HG03280 (cell line): ENCODE results near the gene LBHD1.
A peak's percentile ranks its signal among the peaks of the same experiment; 100 is the strongest.
"Not testable (repeated sequence)": the region's sequence is repeated elsewhere in the genome, so short reads cannot be mapped to it uniquely, and the experiment has no call there.

ENCODE experiments used
- ATAC-seq: cut with Tn5 transposase; IDR thresholded peaks from one replicate; pipeline ENCODE4 v1.9.1; 2021; ENCODE audit warnings: mild to moderate bottlenecking, moderate library complexity; ENCODE audit not compliant: unreplicated experiment

Gene LBHD1

DNA sequence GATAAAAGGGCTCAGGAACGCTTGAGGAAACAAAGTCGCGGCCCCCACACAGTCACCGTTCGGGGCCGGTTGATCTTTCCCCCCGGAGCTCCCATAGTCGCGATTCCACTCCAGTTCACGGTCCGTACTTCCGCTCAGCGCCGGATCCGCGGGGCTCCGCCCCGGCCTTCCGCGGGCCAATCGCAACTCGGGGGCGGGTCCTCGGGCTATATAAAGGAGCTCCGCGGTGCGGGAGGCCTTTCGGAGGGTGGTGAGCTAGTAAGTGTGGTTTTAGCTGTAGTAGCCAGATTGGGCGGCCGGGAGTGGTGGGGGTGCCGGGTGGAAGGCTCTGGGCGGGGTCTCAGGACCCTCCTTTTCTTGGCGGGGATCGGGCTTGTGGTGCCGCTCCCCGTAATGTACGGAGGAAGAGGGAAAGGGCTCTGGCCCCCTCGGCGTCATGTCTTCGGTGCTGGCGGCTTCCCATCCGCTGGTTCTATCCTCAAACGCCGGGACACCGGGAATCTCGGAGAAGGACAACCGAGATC lies 6.9 kb downstream of the LBHD1 start, which contains the start of the genes C11orf98 and CSKMT:
Gene C11orf98, minus strand, starts transcription at position 136 of the 524 bp plus-strand sequence. Its CDS starts 41 bp downstream, at position 95.
Gene CSKMT, plus strand, starts transcription at position 238 of the 524 bp plus-strand sequence. CDS start 568 bp downstream, outside the sequence.
- ATAC-seq: peak; percentile 90

DNA sequence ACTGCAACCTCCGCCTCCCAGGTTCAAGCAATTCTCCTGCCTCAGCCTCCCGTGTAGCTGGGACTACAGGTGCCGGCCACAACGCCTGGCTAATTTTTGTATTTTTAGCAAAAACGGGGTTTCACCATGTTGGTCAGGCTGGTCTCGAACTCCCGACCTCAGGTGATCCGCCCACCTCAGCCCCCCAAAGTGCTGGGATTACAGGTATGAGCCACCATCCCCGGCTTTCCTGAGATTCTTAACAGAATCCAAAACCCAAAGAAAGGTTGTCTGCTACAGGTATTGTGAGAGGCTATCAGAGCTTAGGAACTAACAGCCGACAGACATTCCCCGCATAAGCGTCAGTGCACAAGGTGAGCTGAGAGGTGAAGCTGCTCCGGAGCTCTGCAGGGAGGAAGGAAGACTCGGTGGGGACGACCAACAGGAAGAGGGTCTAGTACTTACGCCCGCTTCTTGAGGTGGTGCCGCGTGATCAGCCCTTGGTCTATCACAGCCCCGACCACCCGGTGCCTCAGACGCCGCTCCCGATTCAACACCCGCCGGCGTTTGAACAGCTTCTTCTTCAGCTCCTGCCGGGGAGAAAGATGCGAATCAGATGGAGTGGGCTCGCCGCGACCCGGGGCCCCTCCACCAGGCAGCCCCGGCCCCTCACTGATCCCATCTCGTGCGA lies 7.5 kb downstream of the LBHD1 start:
- peak; percentile 31 for ATAC-seq

DNA sequence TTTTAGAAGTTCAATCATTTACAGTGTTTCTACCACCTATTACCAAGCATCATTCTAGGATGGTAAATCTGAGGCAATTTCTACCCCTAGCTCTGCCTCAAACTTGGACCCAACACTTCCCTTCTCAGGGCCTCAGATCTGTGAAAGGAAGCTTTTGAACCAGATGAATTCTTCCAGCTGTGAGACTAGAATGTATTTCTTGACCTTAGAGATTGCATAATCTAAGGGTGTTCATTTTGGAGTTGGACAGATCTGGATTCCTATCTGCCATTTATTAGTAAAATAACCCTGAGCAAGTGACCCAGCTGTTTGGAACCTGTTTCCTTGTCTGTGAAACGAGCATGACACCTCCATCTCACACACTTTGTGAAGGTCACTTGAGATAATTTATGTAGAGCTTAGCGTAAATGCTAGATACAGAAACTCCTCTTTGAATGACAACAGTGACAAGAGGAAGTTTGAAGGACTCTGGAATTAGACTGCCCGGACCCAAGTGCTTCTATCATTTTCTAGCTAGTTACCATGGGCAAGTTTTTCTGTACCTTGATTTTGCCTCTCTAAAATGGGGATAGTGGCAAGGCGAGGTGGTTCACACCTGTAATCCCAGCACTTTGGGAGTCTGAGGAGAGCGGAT lies 15.2 kb downstream of the LBHD1 start:
- no peak for ATAC-seq

DNA sequence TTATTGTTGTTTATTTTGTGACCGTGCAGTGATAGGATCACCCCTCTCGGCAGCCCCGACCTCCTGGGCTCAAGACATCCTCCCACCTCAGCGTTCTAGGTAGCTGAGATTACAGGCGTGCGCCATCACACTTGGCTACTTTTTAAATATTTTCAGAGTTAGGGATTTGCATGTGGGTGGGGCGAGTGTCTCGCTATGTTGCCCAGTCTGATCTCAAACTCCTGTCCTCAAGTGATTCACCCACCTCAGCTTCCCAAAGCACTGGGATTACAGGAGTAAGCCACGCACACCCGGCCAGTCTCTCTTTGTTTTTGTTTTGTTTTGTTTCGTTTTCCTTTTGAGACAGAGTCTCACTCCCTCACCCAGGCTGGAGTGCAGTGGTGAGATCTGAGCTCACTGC lies 17.8 kb downstream of the LBHD1 start:
- ATAC-seq: no peak

DNA sequence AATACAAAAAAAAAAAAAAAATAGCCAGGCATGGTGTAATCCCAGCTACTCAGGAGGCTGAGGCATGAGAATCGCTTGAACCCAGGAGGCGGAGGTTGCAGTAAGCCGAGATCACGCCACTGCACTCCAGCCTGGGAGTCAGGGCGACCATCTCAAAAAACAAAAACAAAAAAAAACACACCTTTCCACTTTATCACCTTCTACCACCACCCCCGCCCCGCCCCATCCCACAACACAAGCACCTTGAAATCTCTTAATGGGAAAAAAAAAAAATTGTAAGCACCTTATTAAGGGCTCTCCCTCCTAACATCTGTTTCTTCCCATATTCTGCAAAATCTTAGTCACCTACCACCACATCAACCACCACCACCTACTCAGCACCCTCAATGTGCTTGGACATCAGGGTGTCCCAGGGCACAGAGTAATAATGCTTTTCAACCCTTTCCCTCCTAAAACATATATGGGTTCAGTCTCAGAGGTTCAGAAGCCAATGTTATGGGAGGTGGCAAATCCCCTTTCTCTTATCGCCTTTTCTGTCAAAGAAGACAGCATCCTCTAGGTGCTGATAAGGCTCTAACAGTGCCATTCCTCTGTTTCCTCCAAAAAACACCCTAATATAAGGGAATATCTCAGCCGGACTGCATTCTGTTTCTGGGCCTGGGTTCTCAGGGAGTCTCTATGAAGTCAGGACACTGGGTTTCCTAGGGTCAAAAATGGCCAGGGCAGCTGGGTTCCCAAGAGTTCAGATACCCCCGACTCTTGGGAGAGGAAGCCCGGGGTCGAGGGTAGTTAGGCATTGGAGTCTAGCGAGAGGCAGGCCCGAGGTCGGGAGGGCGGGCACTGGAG lies 19.7 kb downstream of the LBHD1 start:
- no peak for ATAC-seq

DNA sequence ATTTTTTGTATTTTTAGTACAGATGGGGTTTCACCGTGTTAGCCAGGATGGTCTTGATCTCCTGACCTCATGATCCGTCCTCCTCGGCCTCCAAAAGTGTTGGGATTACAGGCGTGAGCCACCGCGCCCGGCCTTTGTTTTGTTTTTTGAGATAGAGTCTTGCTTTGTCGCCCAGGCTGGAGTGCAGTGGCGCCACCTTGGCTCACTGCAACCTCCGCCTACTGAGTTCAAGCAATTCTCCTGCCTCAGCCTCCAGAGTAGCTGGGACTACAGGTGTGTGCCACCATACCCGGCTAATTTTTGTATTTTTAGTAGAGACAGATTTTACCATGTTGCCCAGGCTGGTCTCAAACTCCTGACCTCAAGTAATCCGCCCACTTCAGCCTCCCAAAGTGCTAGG lies 21.8 kb downstream of the LBHD1 start:
- ATAC-seq: not testable (repeated sequence)

DNA sequence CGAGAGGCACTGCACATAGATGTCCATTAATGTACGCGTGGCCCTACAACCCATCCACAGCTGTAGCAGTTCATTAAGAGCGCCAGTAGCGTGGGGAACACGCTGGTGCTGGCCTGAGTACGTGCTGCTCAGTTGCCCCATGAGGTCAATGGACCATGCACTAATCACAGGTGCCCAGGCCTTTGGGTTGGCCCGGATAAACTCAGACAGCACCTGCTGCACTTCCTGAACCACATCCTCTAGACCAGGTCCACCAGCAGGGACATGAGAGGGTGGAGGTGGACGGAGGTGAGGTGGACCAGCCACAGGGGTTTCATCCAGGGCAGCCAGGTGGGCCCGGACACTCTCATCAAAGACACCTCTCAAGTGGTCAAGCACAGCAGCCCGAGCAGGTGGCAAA lies 22.6 kb downstream of the LBHD1 start:
- ATAC-seq: no peak

DNA sequence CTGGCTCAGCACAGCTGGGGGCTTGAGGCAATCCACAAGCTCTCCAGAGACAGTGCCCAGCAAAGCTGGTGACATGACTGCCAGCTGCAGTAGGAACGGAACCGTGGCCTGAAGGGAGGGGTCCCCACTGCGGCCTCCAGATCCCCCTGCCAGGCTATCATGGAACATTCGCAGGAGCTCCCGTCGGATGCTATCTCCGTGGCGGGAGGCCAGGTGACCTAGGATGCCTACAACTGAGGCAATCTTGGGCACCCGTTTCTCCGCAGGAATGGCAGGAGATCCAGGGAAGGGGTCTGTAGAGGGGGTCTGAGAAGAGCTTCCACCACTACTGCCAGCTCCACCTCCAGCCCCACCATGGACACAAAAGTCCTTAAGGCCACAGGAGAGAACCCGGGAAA lies 23.1 kb downstream of the LBHD1 start:
- ATAC-seq: no peak

DNA sequence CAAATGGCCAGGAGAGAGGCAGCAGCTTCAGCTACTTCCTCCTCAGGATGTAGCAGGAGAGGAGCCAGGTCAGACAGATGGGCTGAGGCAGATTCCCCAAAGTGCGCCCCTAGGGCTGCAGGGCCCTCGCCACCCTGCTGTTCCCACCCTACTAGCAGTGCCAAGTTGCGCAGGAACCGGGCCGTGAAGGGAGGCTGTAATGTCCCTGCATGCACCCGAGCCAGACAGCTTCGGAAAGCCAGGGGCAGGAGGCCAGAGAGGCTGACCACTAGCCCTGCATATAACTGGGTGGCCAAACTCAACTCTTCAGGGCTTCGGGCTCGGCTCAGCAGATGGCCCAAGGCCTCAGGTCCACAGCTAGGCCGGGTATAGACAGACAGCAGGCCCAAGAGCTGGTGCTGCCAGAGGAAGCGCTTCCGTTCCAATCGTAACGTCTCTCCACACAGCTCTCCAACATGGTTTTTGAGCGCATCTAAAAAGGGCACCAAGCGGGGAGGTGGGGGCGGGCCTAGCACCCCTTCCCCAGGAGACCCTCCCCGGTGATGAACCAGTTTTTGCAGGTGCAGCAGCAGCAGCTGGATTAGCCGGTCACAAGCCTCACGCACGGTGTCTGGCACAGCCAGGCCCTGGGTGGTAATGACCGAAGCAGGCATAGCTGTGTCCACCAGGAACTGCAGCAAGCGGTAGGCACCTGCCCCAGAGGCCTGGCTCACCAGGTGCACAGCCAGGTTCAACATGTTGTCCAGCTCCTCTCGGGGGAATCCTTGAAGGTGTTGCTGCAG lies 23.7 kb downstream of the LBHD1 start:
- no peak for ATAC-seq

DNA sequence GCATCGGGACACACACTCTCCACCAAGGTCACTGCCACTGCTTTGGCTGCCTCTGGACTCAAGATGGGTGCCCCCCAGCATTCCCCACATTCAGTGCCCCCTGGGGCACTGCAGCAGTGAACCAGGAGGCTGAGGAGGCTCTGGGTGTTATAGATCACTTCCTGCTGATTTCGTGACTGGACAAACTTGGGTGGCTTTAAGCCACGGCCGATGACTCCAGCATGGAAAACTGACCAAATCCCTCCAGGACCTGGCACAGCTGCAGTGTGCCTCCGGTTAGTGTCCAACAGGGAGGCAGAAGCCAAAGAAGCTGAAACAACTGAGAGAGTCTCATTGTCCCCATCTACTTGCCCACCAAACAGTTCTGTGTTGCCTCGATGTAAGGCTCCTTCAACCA lies 24.5 kb downstream of the LBHD1 start:
- no peak for ATAC-seq

DNA sequence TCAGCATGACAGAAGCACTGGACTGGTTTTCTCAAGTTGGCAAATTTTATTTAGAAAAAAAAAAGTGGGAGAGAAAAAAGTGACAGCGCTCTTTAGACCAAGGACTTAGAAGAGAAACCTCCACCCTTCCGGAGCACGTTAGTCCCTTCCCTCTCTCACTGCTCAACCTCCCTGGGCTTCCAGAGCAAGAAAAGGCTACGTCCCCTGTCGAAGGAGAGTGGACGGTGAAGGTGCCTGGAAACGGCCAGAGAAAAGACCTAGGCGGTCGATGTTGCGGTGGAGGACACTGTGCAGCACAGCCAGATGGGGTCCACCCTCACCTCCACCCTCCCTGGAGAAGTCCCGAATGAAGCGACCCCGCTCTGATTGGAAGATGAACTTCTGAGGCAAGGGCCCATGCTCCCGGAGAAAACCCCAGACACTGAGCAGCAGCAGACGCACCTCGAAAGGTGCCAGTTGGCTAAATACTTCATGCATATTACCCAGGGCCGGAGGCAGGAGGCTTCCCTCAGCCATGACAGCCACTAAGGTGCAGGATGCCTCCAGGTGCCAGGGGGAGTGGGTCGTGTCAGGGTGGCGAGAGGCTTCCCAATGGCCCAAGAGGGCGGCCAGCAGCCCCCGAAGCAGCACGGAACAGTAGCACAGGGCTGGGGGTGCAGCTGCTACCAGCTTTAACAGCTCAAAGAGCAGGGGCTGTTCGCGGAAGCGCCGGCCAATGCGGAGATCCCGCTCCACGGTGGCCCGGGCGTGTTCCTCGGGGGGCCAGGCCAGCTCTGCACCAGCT lies 25.1 kb downstream of the LBHD1 start:
- ATAC-seq: no peak

DNA sequence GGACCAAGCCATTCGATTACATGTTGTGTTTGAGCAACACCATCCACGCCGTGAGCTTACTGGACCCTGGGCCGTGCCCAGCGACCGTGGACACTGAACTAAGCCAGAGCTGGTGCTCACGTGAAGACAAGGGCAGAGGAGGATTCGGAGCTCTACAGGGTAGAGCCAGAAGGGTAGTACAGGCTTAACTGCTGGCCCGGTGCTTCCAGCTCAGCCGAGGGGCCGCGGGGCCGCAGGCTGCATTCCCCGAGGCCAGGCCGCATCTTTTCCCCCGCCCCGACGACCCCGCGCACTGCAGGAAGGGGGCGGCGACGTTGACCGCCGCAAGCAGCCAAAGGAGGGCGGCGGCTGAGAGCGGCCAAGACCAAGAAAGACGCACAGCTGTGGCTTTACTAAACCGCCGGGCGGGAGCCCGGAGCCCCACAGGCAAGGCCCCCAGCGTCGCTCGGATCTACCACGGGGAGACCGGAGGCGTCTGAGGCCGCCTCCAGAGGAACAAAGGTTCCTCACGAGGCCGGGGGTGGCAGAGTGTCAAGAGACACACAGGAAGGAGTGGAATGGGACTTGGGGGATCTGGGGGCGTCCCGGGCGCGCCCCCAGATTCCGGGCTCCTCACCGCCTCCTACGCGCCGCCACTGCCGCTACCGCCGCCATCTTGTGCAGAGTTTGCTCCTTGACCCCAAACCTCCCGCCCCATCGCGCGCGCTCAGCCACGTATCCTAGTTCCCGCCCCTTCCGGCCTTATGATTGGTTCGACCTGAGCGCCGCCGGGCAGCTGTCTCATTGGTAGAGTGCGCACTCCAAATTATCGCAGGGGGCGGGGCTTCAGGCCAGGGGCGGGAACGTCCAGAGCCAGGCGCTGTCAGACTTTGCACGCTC lies 25.9 kb downstream of the LBHD1 start, which contains the start of gene GANAB:
Gene GANAB, minus strand, starts transcription at position 668 of the 879 bp plus-strand sequence. Its CDS starts 14 bp downstream, at position 654.
- peak; percentile 95 for ATAC-seq

DNA sequence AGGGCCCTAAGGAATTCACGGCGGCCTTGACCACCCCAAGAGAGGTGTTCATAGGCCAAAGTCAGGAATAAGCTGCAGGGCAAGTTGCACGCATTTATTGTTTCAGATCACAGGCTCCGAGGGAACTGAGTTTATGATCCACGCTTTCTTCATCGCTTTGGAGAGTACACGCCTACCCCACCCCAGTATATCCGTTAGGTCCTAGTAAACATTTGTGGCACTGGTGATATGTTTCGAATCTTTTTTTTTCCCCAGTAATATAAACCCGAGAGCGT lies 26.5 kb downstream of the LBHD1 start:
- ATAC-seq: no peak

DNA sequence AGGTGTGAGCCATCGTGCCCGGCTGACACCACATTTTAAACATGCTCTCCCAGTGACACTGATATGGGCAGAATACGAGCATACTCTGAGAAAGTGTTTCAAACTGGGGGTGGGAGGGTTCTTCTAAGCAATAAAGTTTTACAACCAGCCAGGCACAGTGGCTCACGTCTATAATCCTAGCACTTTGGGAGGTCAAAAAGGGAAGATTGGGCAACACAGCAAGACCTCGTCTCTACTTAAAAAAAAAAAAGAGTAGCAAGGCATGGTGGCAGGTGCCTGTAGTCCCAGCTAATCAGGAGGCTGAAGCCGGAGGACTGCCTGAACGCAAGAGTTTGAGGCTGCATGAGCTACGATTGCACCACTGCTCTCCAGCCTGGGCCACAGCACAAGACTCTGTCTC lies 27.8 kb downstream of the LBHD1 start:
- ATAC-seq: no peak

DNA sequence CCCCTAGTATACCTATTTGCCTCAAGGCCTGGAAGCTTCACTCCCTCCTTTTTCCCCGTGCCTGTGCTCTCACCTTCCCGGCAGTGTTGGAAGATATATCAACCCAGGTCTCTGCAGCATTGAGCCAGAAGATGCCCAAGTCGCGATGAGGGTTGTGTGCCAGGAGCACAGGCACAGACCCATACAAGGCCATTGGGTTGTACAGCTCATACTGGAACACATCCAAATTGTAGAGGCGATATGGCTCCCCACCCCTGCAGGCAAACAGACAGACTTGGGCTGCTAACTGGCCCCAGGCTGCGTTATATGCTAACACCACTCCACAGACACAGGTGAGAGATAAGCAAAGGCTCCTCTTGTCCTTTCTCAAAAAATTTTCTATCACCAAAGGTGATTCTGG lies 39.6 kb downstream of the LBHD1 start:
- ATAC-seq: no peak

DNA sequence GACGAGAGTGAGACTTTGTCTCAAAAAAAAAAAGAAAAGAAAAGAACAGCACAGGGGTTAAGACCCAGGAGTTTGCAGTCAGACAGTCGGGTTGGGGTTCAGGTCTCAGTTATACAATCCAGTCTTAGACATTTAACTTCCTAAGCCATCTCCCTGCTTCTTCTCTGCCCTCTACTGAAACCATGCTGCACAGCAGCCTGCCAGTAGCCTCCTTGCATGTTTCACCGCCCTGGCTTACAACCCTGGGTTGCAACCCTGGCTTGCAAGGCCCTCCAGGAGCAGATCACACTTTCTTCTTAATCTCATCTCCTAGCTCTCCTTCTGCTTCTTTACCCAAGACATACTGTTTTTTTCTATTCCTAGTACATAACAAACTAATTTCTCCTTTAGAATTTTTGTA lies 44.4 kb downstream of the LBHD1 start:
- ATAC-seq: no peak

DNA sequence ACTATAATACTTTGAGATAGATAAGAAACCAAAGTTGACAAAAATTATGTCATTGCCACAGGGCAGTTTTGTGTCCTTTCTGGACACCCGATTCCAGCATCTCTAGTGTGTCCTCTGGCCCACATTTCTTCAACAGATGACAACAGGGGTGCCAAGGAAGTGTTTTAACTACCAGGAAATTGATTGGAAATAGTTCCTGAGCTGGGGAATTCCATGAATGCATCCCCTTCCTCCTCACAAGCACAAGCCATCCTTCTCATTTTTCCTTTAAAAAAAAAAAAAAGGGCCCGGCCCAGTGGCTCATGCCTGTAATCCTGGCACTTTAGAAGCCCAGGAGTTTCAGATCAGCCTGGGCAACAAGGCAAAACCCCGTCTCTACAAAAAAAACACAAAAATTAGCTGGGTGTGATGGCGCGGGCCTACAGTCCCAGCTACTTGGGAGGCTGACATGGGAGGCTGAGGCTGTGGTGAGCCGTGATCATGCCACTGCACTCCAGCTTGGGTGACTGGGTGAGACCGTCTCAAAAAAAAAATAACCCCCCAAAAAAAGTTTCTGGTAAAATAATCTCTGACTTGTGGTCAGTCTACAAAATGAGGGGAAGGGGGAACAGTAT lies 49.5 kb downstream of the LBHD1 start:
- ATAC-seq: no peak
